ENCODE results near the gene SDF4. TPM values are rescaled to one million over a fixed set of nuclear protein-coding genes. Genes with fewer than 3 reads are reported as not detected.

Gene SDF4
- total and polyA plus RNA-seq, 2 experiments from 2014 or later: 214 to 261 TPM

GRCh38 chr1:1211541-1212441 is 20.0 kb downstream of the SDF4 start:
- H3K27me3 ChIP-seq (replicated peaks; ENCODE audit: insufficient read depth): no peaks in the 10 kb centered on the region
- H3K4me1 ChIP-seq (ENCODE audit: insufficient read depth): no peaks in the 10 kb centered on the region
- DNase-seq: no peak
- H4K20me1 ChIP-seq (ENCODE audit: insufficient read depth): no peaks in the 10 kb centered on the region
- 88% methylated on average over 17 to 25 of the region's 28 CpGs for WGBS, 2 experiments (ENCODE audit: low coverage in 1 of 2, low lambda C conversion rate in 2 of 2, missing lambda C conversion rate in 2 of 2)
- no peak overlapping the region for H3K27ac ChIP-seq
- no peaks in the 10 kb centered on the region for H3K79me2 ChIP-seq (ENCODE audit: insufficient read depth)
- TF ChIP-seq EZH2phosphoT487 (IDR thresholded peaks at IDR 0.05; ENCODE audit: insufficient read depth, low read depth): no peak
- no peak for TF ChIP-seq EZH2 (IDR thresholded peaks at IDR 0.05; ENCODE audit: insufficient read depth, poor library complexity, severe bottlenecking)
- H3K9me3 ChIP-seq (ENCODE audit: low read depth): no peaks in the 10 kb centered on the region
- H3K4me2 ChIP-seq (ENCODE audit: unreplicated experiment): no peak overlapping the region
- no peaks in the 10 kb centered on the region for H3K9me2 ChIP-seq (ENCODE audit: insufficient read depth)
- in situ Hi-C loops (cut with MboI): no loop called here
- no peak overlapping the region for H3K4me3 ChIP-seq
- H3F3A ChIP-seq (ENCODE audit: insufficient read depth): no peaks in the 10 kb centered on the region
- no peak overlapping the region for H2AFZ ChIP-seq
- peaks cover 3% of the 10 kb centered on the region; the same call in 1 of the 2 replicates for H3K36me3 ChIP-seq (ENCODE audit: low read depth)
- no peak overlapping the region for H3K9ac ChIP-seq

GRCh38 chr1:1210726-1211540 is 20.9 kb downstream of the SDF4 start:
- no peaks in the 10 kb centered on the region for H3K9me2 ChIP-seq (ENCODE audit: insufficient read depth)
- in situ Hi-C loops (cut with MboI): no loop called here
- no peak overlapping the region for H3K27ac ChIP-seq
- H3F3A ChIP-seq (ENCODE audit: insufficient read depth): no peaks in the 10 kb centered on the region
- H2AFZ ChIP-seq: no peak overlapping the region
- H3K4me2 ChIP-seq (ENCODE audit: unreplicated experiment): no peak overlapping the region
- TF ChIP-seq EZH2phosphoT487 (IDR thresholded peaks at IDR 0.05; ENCODE audit: insufficient read depth, low read depth) (no peak), EZH2 (IDR thresholded peaks at IDR 0.05; ENCODE audit: insufficient read depth, poor library complexity, severe bottlenecking) (no peak)
- H4K20me1 ChIP-seq (ENCODE audit: insufficient read depth): no peaks in the 10 kb centered on the region
- no peak overlapping the region for H3K4me3 ChIP-seq
- no peaks in the 10 kb centered on the region for H3K79me2 ChIP-seq (ENCODE audit: insufficient read depth)
- H3K36me3 ChIP-seq (ENCODE audit: low read depth): no peaks in the 10 kb centered on the region
- no peaks in the 10 kb centered on the region for H3K4me1 ChIP-seq (ENCODE audit: insufficient read depth)
- no peak overlapping the region for H3K9ac ChIP-seq
- no peaks in the 10 kb centered on the region for H3K9me3 ChIP-seq (ENCODE audit: low read depth)
- no peak for DNase-seq
- H3K27me3 ChIP-seq (replicated peaks; ENCODE audit: insufficient read depth): no peaks in the 10 kb centered on the region
- WGBS, 2 experiments (ENCODE audit: low coverage in 1 of 2, low lambda C conversion rate in 2 of 2, missing lambda C conversion rate in 2 of 2): 92 to 96% methylated on average over 26 to 31 of the region's 31 CpGs

- peak overlapping the region; percentile 67 for H3K4me2 ChIP-seq (ENCODE audit: unreplicated experiment)
- H3K4me1 ChIP-seq (ENCODE audit: insufficient read depth): no peaks in the 10 kb centered on the region
- H3K4me3 ChIP-seq: no peak overlapping the region
- no peaks in the 10 kb centered on the region for H3F3A ChIP-seq (ENCODE audit: insufficient read depth)
- H3K27ac ChIP-seq: no peak overlapping the region
- no peaks in the 10 kb centered on the region for H3K27me3 ChIP-seq (replicated peaks; ENCODE audit: insufficient read depth)
- H3K36me3 ChIP-seq (ENCODE audit: low read depth): no peaks in the 10 kb centered on the region
- in situ Hi-C loops (cut with MboI): no loop called here
- peak overlapping the region; percentile 72 for H3K9ac ChIP-seq
- H3K79me2 ChIP-seq (ENCODE audit: insufficient read depth): no peaks in the 10 kb centered on the region
- DNase-seq: no peak
- TF ChIP-seq EZH2 (IDR thresholded peaks at IDR 0.05; ENCODE audit: insufficient read depth, poor library complexity, severe bottlenecking): no peak
- TF ChIP-seq EZH2phosphoT487 (IDR thresholded peaks at IDR 0.05; ENCODE audit: insufficient read depth, low read depth): no peak
- 67 to 82% methylated on average over 23 to 34 of the region's 38 CpGs for WGBS, 2 experiments (ENCODE audit: low coverage in 1 of 2, low lambda C conversion rate in 2 of 2, missing lambda C conversion rate in 2 of 2)
- no peaks in the 10 kb centered on the region for H4K20me1 ChIP-seq (ENCODE audit: insufficient read depth)
- H3K9me2 ChIP-seq (ENCODE audit: insufficient read depth): no peaks in the 10 kb centered on the region
- H2AFZ ChIP-seq: peak overlapping the region; percentile 81; the same call in 1 of the 2 replicates
- H3K9me3 ChIP-seq (ENCODE audit: low read depth): no peaks in the 10 kb centered on the region
Observed at GRCh38 chr1:1208713-1209433, 22.9 kb downstream of the SDF4 start.

- Histone ChIP-seq H3K4me2 (ENCODE audit: unreplicated experiment) (no peak overlapping the region), H3K4me3 (no peak overlapping the region), H3K27ac (no peak overlapping the region), H3K9me2 (ENCODE audit: insufficient read depth) (no peaks in the 10 kb centered on the region), H3F3A (ENCODE audit: insufficient read depth) (no peaks in the 10 kb centered on the region), H3K36me3 (ENCODE audit: low read depth) (no peaks in the 10 kb centered on the region), H3K79me2 (ENCODE audit: insufficient read depth) (no peaks in the 10 kb centered on the region), H2AFZ (no peak overlapping the region), H3K9ac (no peak overlapping the region), H3K4me1 (ENCODE audit: insufficient read depth) (no peaks in the 10 kb centered on the region), H3K9me3 (ENCODE audit: low read depth) (no peaks in the 10 kb centered on the region), H4K20me1 (ENCODE audit: insufficient read depth) (no peaks in the 10 kb centered on the region), H3K27me3 (replicated peaks; ENCODE audit: insufficient read depth) (no peaks in the 10 kb centered on the region)
- no peak for TF ChIP-seq EZH2phosphoT487 (IDR thresholded peaks at IDR 0.05; ENCODE audit: insufficient read depth, low read depth)
- TF ChIP-seq EZH2 (IDR thresholded peaks at IDR 0.05; ENCODE audit: insufficient read depth, poor library complexity, severe bottlenecking): no peak
- DNase-seq: no peak
- in situ Hi-C loops (cut with MboI): no loop called here
- WGBS, 2 experiments (ENCODE audit: low coverage in 1 of 2, low lambda C conversion rate in 2 of 2, missing lambda C conversion rate in 2 of 2): 48 to 54% methylated on average over 11 of the region's 11 CpGs
Observed at GRCh38 chr1:1207571-1207892, 24.3 kb downstream of the SDF4 start.

All from GM23248 (cell line).